Heart left ventricle (tissue), 16 donors: ENCODE measurements around the gene C4orf33. TPM values are rescaled to one million over a fixed set of nuclear protein-coding genes. Genes with fewer than 3 reads are reported as not detected.

Experiments used
- ATAC-seq, 4 donors: fragments of 200-7000 bp; cut with Tn5 transposase; one replicate each; pipeline ENCODE4 v1.9.1; 2020 to 2022; ENCODE audit warnings: moderate library complexity in 4 of 4, mild to moderate bottlenecking in 3 of 4, moderate number of reproducible peaks in 1 of 4
- DNase-seq, 5 donors: peaks; one replicate each; pipeline ENCODE4 v3.0.0-alpha.2; 2020
- H3K27ac ChIP-seq, 12 donors: fragments of 200-600 bp; sonication (generic) in 4 of 12; one replicate each; pipeline versions ENCODE4 v1.5.0 to v1.8.0; 2016 to 2022; ENCODE audit warnings: mild to moderate bottlenecking in 2 of 12
- H3K27me3 ChIP-seq, 9 donors: fragments of 200-600 bp; sonication (generic) in 2 of 9; one replicate each; pipeline versions ENCODE4 v1.5.1 to v1.8.0; 2016 to 2022; ENCODE audit warnings: mild to moderate bottlenecking in 3 of 9
- H3K36me3 ChIP-seq, 9 donors: fragments of 200-600 bp; sonication (generic) in 2 of 9; one replicate each; pipeline versions ENCODE4 v1.5.0 to v1.8.0; 2018 to 2022; ENCODE audit warnings: mild to moderate bottlenecking in 2 of 9
- H3K4me1 ChIP-seq, 12 donors: fragments of 200-600 bp; sonication (generic) in 4 of 12; one replicate each; pipeline versions ENCODE4 v1.5.0 to v1.8.0; 2016 to 2022; ENCODE audit warnings: mild to moderate bottlenecking in 3 of 12
- H3K4me3 ChIP-seq, 12 donors: fragments of 200-600 bp; sonication (generic) in 4 of 12; one replicate each; pipeline versions ENCODE4 v1.5.0 to v1.8.0; 2017 to 2022; ENCODE audit warnings: mild to moderate bottlenecking in 9 of 12, moderate library complexity in 4 of 12
- H3K9me3 ChIP-seq, 12 donors: fragments of 200-600 bp; sonication (generic) in 4 of 12; one replicate each; pipeline versions ENCODE4 v1.5.0 to v1.8.0; 2016 to 2022; ENCODE audit warnings: mild to moderate bottlenecking in 1 of 12
- POLR2A ChIP-seq, 2 donors: fragments of 450-650 bp; IDR thresholded peaks; one replicate each; pipeline ENCODE4 v1.6.1; 2017; ENCODE audit warnings: antibody characterized with exemption in 2 of 2, mild to moderate bottlenecking in 2 of 2, moderate library complexity in 2 of 2
- WGBS, 4 donors: extraction: QIAGEN DNeasy Blood & Tissue Kit in 2 of 4; methylation state at CpG; one replicate each; pipeline versions ENCODE4 v1.1.5 to v1.1.7; 2013 to 2018; 5-methylcytosine and 5-hydroxymethylcytosine counted together
- intact Hi-C, 10 donors: fragments of 100-400 bp; cut with DNase I; formaldehyde crosslinking; loops; one replicate each; pipeline versions ENCODE4 v1.11.1 to v1.14.2; 2022
- polyA plus RNA-seq, 2 donors: library from polyadenylated mRNA; stranded (reverse); fragments of 200-250 nt; gene quantifications; one replicate each; pipeline ENCODE4 v1.2.3, GENCODE V29; 2013
- total RNA-seq, 9 donors: library from RNA; depleted of rRNA in 2 of 9; stranded (reverse); fragments of >200 nt in 2 of 9; fragmentation: NEBNext Ultra II Directional in 3 of 9; extraction: Animal tissue kit (Norgen Biotek cat#: 25700) in 3 of 9; gene quantifications; one replicate each; pipeline versions ENCODE4 v1.1.0 to v1.2.4, GENCODE V29; 2016 to 2023
- TF ChIP-seq, protein P1 (sequence below), 12 donors: fragments of 200-600 bp; sonication (generic) in 4 of 12; IDR thresholded peaks; one replicate each; pipeline versions ENCODE4 v1.5.0 to v1.8.0; 2018 to 2022; ENCODE audit warnings: antibody characterized with exemption in 12 of 12, mild to moderate bottlenecking in 5 of 12
- donor health status: ischemic (EF 13 %, LVEDD 7.1; RV severe dilation, severe dysfunction).
- donor health status: healthy with polysubstance abuse.
- donor health status: DM: no; HTN: yes; CAD: no.
- donor health status: DM: no; HTN: no; CAD: no.
- donor health status: ischemic (EF 25% LVEDD 6.9; RV normal size, moderate dysfunction).
- donor health status: ischemic (EF 25% LVEDD 5.7; RV mildly dilated, moderate dysfunction).
- donor health status: healthy.
- donor health status: DM: yes; HTN: yes; CAD: no.
- donor health status: ischemic (EF 35%, LVEDD 5.7; RV mildly dilated, moderate dysfunction).
- donor health status: nonischemic (EF 11% LVEDD 7.7; RV severe dilation, severe dysfunction).
- donor health status: DM: yes; HTN: yes; CAD: no.
- donor health status: PGD.
- donor health status: ischemic (EF 29% LVEDD 5.4; RV normal size, mild dysfunction).
- donor health status: nonischemic (EF 23%, LVEDD 6.1; RV moderate dilation, normal function).

Gene C4orf33
- total and polyA plus RNA-seq, 11 donors = 2.8 to 11.7 (median 4.3) TPM

DNA sequence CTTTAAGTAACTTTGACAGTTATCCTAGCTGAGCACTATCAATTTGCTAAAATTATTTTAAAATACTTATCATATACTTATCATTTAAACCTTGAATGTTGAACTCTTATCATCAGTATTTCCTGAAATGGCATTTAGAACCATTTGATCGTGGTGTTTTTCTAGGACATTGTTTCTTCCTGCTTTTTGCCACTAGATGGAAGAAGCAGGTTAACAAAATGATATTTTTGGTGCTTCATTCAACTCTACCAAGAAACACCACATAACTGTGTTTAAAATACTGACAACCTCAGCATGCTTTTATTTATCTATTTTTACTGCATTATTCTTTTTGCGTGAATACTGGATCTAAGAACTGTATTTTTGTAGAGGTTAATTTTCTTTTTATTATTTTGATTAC, 44.6 kb downstream of the C4orf33 start:
- no peaks in the 10 kb centered on the region for H3K9me3 ChIP-seq
- H3K27ac ChIP-seq = no peak overlapping the region
- H3K4me1 ChIP-seq = no peaks in the 10 kb centered on the region
- WGBS, 4 donors = 59 to 65% (median 62%) methylated on average over 2 of the region's 2 CpGs
- no peak overlapping the region for H3K4me3 ChIP-seq
- no peak for ATAC-seq
- TF ChIP-seq, protein P1, sequence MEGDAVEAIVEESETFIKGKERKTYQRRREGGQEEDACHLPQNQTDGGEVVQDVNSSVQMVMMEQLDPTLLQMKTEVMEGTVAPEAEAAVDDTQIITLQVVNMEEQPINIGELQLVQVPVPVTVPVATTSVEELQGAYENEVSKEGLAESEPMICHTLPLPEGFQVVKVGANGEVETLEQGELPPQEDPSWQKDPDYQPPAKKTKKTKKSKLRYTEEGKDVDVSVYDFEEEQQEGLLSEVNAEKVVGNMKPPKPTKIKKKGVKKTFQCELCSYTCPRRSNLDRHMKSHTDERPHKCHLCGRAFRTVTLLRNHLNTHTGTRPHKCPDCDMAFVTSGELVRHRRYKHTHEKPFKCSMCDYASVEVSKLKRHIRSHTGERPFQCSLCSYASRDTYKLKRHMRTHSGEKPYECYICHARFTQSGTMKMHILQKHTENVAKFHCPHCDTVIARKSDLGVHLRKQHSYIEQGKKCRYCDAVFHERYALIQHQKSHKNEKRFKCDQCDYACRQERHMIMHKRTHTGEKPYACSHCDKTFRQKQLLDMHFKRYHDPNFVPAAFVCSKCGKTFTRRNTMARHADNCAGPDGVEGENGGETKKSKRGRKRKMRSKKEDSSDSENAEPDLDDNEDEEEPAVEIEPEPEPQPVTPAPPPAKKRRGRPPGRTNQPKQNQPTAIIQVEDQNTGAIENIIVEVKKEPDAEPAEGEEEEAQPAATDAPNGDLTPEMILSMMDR (IDR thresholded peaks at IDR 0.05) = no peak
- DNase-seq = no peak
- intact Hi-C loops = no loop called here
- peaks cover 0 to 5% (median 0%) of the 10 kb centered on the region in 9 donors for H3K27me3 ChIP-seq
- no peaks in the 10 kb centered on the region for H3K36me3 ChIP-seq

DNA sequence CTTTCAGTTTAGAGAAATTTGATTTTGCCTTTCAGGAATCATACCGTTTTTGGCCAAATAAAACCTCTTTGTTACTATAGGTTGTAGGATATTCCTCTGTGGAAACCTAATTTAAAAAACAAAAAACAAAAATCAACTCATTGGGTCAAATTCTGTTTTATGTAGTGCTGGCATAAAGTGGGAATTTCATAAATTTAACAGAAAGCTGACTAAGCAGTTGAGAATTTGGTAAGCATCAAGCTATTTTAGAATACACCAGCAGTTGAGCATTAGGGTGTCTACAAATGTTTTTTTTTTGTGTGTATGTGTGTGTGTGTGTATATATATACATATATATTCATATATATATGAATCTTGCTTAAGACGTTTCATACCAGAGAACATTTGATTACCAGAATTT, 47.4 kb downstream of the C4orf33 start:
- ATAC-seq (no peak), DNase-seq (no peak)
- 46 to 92% (median 47%) methylated on average over 2 of the region's 2 CpGs for WGBS, 4 donors
- Histone ChIP-seq H3K27ac (no peak overlapping the region), H3K36me3 (no peaks in the 10 kb centered on the region), H3K4me3 (no peak overlapping the region), H3K9me3 (no peaks in the 10 kb centered on the region), H3K4me1 (no peaks in the 10 kb centered on the region), H3K27me3 (peaks cover 0 to 5% (median 0%) of the 10 kb centered on the region in 9 donors)
- intact Hi-C loops = no loop called here
- TF ChIP-seq POLR2A (IDR thresholded peaks at IDR 0.05) = no peak
- TF ChIP-seq, protein P1 (IDR thresholded peaks at IDR 0.05) = no peak

DNA sequence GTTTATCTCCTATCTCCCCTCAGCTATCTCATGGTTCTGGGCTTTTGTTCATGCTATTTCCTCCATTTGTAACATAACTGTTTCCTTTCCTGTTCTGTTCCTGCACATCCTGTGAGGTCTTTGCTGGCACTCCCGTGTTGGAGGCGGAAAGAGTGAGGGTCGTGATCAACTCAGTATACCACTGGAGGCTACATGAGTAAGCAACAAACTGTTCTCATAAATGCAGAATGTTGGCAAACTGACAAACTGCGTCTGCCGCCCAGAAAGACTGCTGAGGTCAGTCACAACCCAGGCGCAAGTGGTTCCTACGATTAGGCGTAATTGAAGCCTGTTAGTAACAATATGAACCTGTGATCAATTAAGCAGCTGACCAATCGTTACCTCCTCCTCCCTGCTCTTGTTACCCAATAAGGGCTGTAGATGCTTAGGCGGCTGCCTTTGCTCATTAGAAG, 48.8 kb downstream of the C4orf33 start:
- DNase-seq (no peak), ATAC-seq (peak in 1 of 4 donors; percentile 34)
- Histone ChIP-seq H3K27ac (no peak overlapping the region), H3K27me3 (peaks cover 0 to 5% (median 0%) of the 10 kb centered on the region in 9 donors), H3K4me1 (no peaks in the 10 kb centered on the region), H3K4me3 (peak overlapping the region in 1 of 12 donors; percentile 4), H3K36me3 (no peaks in the 10 kb centered on the region), H3K9me3 (no peaks in the 10 kb centered on the region)
- intact Hi-C loops = no loop called here
- TF ChIP-seq, protein P1 (IDR thresholded peaks at IDR 0.05) = no peak
- TF ChIP-seq POLR2A (IDR thresholded peaks at IDR 0.05) = no peak
- 45 to 58% (median 55%) methylated on average over 10 of the region's 10 CpGs for WGBS, 4 donors

DNA sequence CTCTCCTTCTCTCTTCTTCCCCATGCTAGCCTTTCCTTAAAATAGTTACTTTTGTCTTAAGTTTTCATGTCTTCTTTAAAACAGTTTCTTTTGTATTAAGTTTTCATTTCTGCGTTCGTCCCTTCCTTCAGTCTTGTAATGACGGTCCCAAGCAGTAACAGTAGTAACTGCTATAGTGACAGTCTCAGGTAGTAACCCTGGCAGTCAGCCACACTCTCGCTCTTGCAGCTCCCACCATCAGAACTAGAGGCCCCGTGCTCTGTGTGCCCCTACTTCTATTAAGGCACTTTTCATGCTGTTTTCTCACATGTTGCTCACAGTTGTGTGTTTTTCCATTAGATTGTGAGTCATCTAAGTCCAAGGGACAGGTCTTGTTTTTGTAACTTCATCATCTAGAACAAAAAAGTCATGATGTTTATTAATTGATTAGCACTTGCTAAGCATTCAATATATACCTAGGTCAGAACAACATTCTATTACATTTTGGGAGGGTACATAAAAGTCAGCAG, 49.3 kb downstream of the C4orf33 start:
- ATAC-seq (no peak), DNase-seq (no peak)
- no peak overlapping the region for H3K4me3 ChIP-seq
- H3K4me1 ChIP-seq = no peaks in the 10 kb centered on the region
- no peak overlapping the region for H3K27ac ChIP-seq
- WGBS, 4 donors = 85 to 94% (median 89%) methylated on average over 5 of the region's 5 CpGs
- intact Hi-C loops = no loop called here
- peaks cover 0 to 5% (median 0%) of the 10 kb centered on the region in 9 donors for H3K27me3 ChIP-seq
- no peaks in the 10 kb centered on the region for H3K9me3 ChIP-seq
- TF ChIP-seq, protein P1 (IDR thresholded peaks at IDR 0.05) = no peak
- no peak for TF ChIP-seq POLR2A (IDR thresholded peaks at IDR 0.05)
- no peaks in the 10 kb centered on the region for H3K36me3 ChIP-seq
